GM21737 (cell line): Measurements from ENCODE around the gene NR1H2.
A peak's percentile ranks its signal among the peaks of the same experiment; 100 is the strongest.
"Not testable (repeated sequence)": the region's sequence is repeated elsewhere in the genome, so short reads cannot be mapped to it uniquely, and the experiment has no call there.

ENCODE experiments used
- ATAC-seq: cut with Tn5 transposase; IDR thresholded peaks from one replicate; pipeline ENCODE4 v1.9.1; 2021; ENCODE audit warnings: mild to moderate bottlenecking, moderate library complexity; ENCODE audit not compliant: unreplicated experiment

Gene NR1H2

GRCh38 chr19:50376166-50377050 is at the start of gene NR1H2:
TSS of gene NR1H2 (plus strand) at chr19:50376457. CDS start at chr19:50377606, 1,149 bp downstream.
- peak; percentile 70 for ATAC-seq

- ATAC-seq = no peak
These were observed 49.2 kb upstream of the NR1H2 start for GRCh38 chr19:50327013-50327412.

DNA sequence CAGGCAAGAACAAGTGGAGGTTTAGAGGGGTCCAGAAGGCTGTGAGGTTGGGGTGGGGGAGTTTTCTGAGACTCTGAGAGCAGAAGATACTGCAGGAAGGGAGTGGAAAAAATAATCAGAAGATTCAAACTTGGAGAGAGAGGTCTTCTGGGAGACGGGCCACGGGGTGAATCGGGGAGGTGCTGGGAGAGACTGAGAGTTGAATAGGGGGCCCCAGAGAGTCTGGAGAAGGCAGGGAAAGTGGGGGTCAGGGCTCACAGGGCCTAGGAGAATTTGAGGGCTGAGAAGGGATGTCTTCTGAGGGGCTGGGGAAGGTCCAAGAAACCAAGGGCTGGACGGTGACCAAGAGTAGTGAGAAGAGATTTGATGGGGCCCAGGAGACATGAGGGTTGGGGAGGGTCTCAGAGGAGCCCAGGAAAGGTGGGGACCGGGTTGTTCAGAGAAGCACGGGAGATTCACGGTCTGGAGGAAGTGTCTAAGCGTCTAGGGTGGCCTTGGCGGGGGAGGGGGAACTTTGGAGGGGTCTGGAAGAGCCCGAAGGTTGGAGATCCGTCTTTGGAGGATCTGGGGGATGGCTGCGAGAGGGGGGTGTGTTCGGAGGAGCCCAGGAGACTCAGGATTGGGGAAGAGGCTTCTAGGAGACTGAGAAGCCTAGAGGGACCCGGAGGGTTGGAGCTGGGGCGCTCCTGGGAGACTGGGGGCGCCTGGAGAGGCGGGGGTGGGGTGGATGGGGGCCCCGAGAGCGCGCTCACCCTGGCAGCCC is 48.6 kb upstream of the NR1H2 start:
- ATAC-seq = no peak

- no peak for ATAC-seq
These were observed 47.9 kb upstream of the NR1H2 start for GRCh38 chr19:50328224-50328872.

DNA sequence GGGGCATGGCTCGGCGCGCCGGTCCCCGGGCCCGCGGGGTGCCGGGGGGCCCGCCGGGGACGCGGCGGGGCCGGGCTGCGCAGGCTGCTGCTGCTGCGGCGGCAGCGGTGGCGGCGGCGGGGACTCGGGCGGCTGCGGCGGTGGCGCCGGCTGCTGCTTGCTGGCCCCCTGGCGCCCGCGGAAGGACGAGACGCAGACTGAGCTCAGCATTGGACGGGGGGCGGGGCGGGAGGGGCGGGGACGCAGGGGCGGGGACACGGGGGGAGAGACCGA is 47.4 kb upstream of the NR1H2 start:
- ATAC-seq = peak; percentile 21

DNA sequence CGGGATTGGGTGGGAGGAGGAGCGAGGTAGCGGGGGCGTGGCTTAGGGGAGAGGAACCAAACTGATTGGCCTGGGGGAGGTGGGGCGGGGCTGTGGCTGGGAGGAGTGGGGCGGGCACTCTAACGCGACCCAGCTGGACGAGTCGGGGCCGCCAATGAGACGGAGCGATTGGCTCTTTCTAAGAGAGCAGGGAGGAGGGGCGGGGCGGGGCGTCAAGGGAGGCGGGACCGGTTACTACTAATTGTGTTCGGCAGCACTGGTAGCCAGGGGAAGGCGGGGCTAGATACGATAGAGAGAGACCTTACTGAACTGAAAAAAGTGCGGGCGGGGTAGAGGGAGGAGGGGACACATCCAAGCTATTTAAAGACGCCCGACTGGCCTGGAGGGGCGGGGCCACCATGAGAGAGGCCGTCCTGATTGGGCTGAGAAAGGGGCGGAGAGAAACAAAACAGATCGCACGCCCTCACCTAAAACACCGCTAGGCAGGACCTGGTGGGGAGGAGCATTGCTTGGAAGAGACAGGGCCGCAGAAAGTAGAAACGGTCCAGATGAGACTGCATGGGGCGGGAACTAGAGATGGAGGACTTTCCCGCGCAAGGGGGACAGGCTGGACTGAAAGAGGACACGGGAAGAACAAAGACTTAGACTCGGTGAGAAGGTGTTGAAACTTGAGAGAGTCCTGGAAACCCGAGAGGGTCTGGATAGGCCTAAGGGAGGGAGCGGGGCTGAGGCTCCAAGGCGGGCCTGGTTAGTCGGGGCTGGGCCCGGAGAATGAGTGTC is 46.9 kb upstream of the NR1H2 start, which contains the start of gene KCNC3:
TSS of gene KCNC3 (minus strand) at position 232 of the 780 bp plus-strand sequence. CDS start 295 bp downstream, outside the sequence.
- ATAC-seq = peak; percentile 38

DNA sequence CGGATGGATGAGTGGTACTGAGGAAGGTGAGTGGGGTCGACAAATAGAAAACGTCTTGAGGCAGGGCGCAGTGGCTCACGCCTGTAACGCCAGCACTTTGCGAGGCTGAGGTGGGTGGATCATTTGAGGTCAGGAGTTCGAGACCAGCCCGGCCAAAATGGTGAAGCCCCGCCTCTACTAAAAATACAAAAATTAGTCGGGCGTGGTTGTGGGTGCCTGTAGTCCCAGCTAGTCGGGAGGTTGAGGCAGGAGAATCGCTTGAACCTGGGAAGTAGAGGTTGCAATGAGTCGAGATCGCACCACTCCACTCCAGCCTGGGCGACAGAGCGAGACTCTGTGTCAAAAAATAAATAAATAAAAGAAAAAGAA is 46.3 kb upstream of the NR1H2 start:
- ATAC-seq = not testable (repeated sequence)

GRCh38 chr19:50330365-50331078 is 45.7 kb upstream of the NR1H2 start:
- peak; percentile 26 for ATAC-seq

- ATAC-seq = no peak
These were observed 44.9 kb upstream of the NR1H2 start for GRCh38 chr19:50331221-50331993.

- ATAC-seq = no peak
These were observed 44.3 kb upstream of the NR1H2 start for GRCh38 chr19:50331994-50332243.

DNA sequence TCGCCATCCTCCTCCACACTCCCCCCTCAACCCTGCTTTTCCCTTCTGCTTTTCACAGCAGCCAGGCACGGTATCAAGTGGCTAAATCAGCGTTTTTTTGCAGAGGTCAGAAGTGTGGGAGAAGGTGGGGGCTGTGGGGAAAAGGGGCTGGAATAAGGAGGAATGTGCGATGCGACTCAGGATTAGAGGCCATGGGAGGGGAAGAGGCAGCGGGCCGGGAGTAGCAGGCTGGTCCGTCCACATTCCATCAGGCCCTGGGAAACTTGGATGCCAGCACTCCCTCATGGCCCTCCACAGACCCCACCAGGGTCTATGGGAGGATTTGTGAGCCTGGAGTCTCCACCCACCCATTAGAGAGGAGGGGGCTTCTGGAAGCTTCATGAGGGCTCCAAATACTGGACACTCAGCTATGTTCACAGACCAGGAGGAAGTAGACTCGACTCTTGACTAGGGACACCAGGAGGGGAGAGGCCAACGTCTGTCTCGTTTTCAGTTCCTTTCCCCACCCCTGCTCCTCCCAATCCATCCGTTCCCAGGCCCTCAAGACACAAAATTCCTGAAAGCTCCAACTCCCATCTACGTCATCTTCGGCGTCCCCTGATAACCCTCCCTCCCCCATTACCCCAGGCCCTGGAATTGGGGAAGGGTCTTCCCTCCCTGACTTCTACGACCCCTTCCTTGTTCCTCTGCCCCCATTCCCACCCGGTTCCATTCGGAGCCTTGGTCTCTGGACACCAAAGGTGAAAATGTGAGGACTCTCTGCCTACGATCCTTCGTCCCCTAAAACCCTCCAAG is 43.8 kb upstream of the NR1H2 start:
- ATAC-seq = no peak

- peak; percentile 25 for ATAC-seq
These were observed 43.0 kb upstream of the NR1H2 start for GRCh38 chr19:50333235-50333736.

GRCh38 chr19:50333737-50334617 is 42.3 kb upstream of the NR1H2 start:
- peak; percentile 8 for ATAC-seq

GRCh38 chr19:50334741-50335421 is 41.4 kb upstream of the NR1H2 start:
- no peak for ATAC-seq

DNA sequence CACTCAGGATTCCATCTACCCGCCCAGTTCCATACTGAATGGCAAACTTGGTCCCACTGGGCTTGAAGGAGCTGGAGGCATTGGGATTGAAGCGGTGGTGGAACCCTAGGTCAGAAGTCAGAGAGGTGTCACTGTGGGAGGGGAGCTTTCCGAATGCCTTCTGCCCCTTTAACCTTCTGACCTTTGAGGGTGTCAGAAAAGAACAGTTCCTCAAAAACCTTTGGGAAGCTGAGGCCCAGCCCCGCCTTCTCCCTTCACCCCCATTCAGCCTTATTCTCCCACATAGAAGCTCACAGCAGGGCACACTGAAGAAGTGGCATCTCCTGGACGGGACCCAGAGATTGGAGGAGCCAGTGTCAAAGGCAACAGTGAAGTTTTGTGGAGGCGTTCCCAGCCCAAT is 39.2 kb upstream of the NR1H2 start:
- not testable (repeated sequence) for ATAC-seq

GRCh38 chr19:50340331-50340730 is 35.9 kb upstream of the NR1H2 start:
- no peak for ATAC-seq

GRCh38 chr19:50341091-50341564 is 35.1 kb upstream of the NR1H2 start:
- peak; percentile 38 for ATAC-seq
